IMR-90 (cell line): ENCODE results near the gene ITGA2. TPM values are rescaled to one million over a fixed set of nuclear protein-coding genes. Genes with fewer than 3 reads are reported as not detected.

Experiments used
- ATAC-seq: fragments of 200-7000 bp; cut with Tn5 transposase; 2 replicates; pipeline ENCODE4 v1.9.1; 2020; ENCODE audit warnings: low read depth, mild to moderate bottlenecking, moderate library complexity
- BruUV-seq: library from RNA; stranded (reverse); fragments of 400-500 nt; replicated peaks from 2 replicates; lab custom pipeline; 2021; lab: Mats Ljungman, UMichigan
- CTCF ChIA-PET: fragments of 300-600 bp; formaldehyde crosslinking; extraction: SDS; loops from one replicate; lab custom pipeline; 2021; ENCODE audit warnings: antibody characterized with exemption; lab: Yijun Ruan, JAX
- POLR2A ChIA-PET: fragments of 300-600 bp; sonication (Branson Sonifier 250); formaldehyde crosslinking; loops from one replicate; lab custom pipeline; 2022; ENCODE audit warnings: antibody characterized with exemption; ENCODE audit not compliant: unreplicated experiment; lab: Charles Lee
- DNase-seq: peaks from one replicate; pipeline ENCODE4 v3.0.0; 2013
- H2AFZ ChIP-seq: replicated peaks from 2 replicates; pipeline ENCODE3; 2013; ENCODE audit warnings: low read length, mild to moderate bottlenecking; ENCODE audit not compliant: poor library complexity
- H2AK5ac ChIP-seq: 2 replicates; pipeline ENCODE4 v1.6.1; 2013; ENCODE audit warnings: low read depth, low read length, inconsistent platforms
- H2AK9ac ChIP-seq: replicated peaks from 2 replicates; pipeline ENCODE3; 2013; ENCODE audit warnings: mild to moderate bottlenecking, low read depth, low read length, moderate library complexity; ENCODE audit not compliant: poor library complexity
- H2BK120ac ChIP-seq: 2 replicates; pipeline ENCODE4 v1.6.1; 2013; ENCODE audit warnings: low read depth, low read length, inconsistent platforms
- H2BK15ac ChIP-seq: 3 replicates; pipeline ENCODE4 v1.6.1; 2013; ENCODE audit warnings: low read depth, low read length, inconsistent platforms
- H2BK20ac ChIP-seq: 2 replicates; pipeline ENCODE4 v1.6.1; 2013; ENCODE audit warnings: low read depth, mild to moderate bottlenecking, inconsistent platforms, low read length, moderate library complexity
- H2BK5ac ChIP-seq: 2 replicates; pipeline ENCODE4 v1.6.1; 2013; ENCODE audit warnings: mild to moderate bottlenecking, low read depth, low read length, inconsistent platforms; ENCODE audit not compliant: poor library complexity, severe bottlenecking
- H3K14ac ChIP-seq: replicated peaks from 2 replicates; pipeline ENCODE4 v1.6.1; 2013; ENCODE audit warnings: low read depth, low read length, inconsistent platforms
- H3K18ac ChIP-seq: 2 replicates; pipeline ENCODE4 v1.6.1; 2013; ENCODE audit warnings: low read depth, low read length, control low read depth
- H3K23ac ChIP-seq: 2 replicates; pipeline ENCODE4 v1.6.1; 2013; ENCODE audit warnings: low read depth, low read length, inconsistent platforms
- H3K27ac ChIP-seq: 2 replicates; pipeline ENCODE4 v1.5.1; 2013; ENCODE audit warnings: mild to moderate bottlenecking, control low read depth, low read length; ENCODE audit not compliant: insufficient read depth
- H3K27me3 ChIP-seq: 2 replicates; pipeline ENCODE4 v1.6.1; 2013; ENCODE audit warnings: low read length; ENCODE audit not compliant: control insufficient read depth, insufficient read depth
- H3K36me3 ChIP-seq: 2 replicates; pipeline ENCODE4 v1.6.1; 2013; ENCODE audit warnings: low read length, mixed read lengths; ENCODE audit not compliant: control insufficient read depth, insufficient read depth
- H3K4ac ChIP-seq: 2 replicates; pipeline ENCODE4 v1.6.1; 2013; ENCODE audit warnings: low read depth, low read length, inconsistent platforms
- H3K4me1 ChIP-seq: 2 replicates; pipeline ENCODE4 v1.6.1; 2013; ENCODE audit warnings: low read length, mixed read lengths; ENCODE audit not compliant: control insufficient read depth, insufficient read depth
- H3K4me2 ChIP-seq: 2 replicates; pipeline ENCODE4 v1.6.1; 2013; ENCODE audit warnings: low read depth, mild to moderate bottlenecking, control low read depth, low read length, moderate library complexity
- H3K4me3 ChIP-seq: 2 replicates; pipeline ENCODE4 v1.5.1; 2013; ENCODE audit warnings: low read depth, mild to moderate bottlenecking, control low read depth, low read length, moderate library complexity; ENCODE audit not compliant: insufficient read depth
- H3K56ac ChIP-seq: 2 replicates; pipeline ENCODE4 v1.6.1; 2013; ENCODE audit warnings: low read length, inconsistent platforms; ENCODE audit not compliant: insufficient read depth; ENCODE audit errors: extremely low read depth
- H3K79me1 ChIP-seq, 2 experiments: 2 replicates each; pipeline ENCODE4 v1.6.1; 2013; ENCODE audit warnings: low read length in 2 of 2, inconsistent platforms in 1 of 2, low read depth in 1 of 2
- H3K9ac ChIP-seq: 2 replicates; pipeline ENCODE4 v1.6.1; 2013; ENCODE audit warnings: low read depth, low read length, control low read depth
- H3K9me1 ChIP-seq: 2 replicates; pipeline ENCODE4 v1.6.1; 2013; ENCODE audit warnings: low read length, inconsistent platforms; ENCODE audit not compliant: insufficient read depth
- H3K9me3 ChIP-seq: 2 replicates; pipeline ENCODE4 v1.6.1; 2013; ENCODE audit warnings: low read length; ENCODE audit not compliant: control insufficient read depth, insufficient read depth
- H4K20me1 ChIP-seq: 2 replicates; pipeline ENCODE4 v1.6.1; 2013; ENCODE audit warnings: low read length, inconsistent platforms; ENCODE audit not compliant: insufficient read depth
- H4K5ac ChIP-seq: 2 replicates; pipeline ENCODE4 v1.6.1; 2013; ENCODE audit warnings: mild to moderate bottlenecking, low read depth, low read length, control low read depth
- H4K8ac ChIP-seq, 2 experiments: 2 replicates each; pipeline ENCODE4 v1.6.1; 2013; ENCODE audit warnings: low read depth in 2 of 2, low read length in 2 of 2, control low read depth in 1 of 2, inconsistent platforms in 1 of 2
- H4K91ac ChIP-seq: 2 replicates; pipeline ENCODE4 v1.6.1; 2013; ENCODE audit warnings: low read depth, low read length, inconsistent platforms; ENCODE audit not compliant: insufficient read depth
- BHLHE40 ChIP-seq: fragments of 150-350 bp; IDR thresholded peaks from 2 replicates; pipeline ENCODE4 v1.6.1; 2016; ENCODE audit warnings: mild to moderate bottlenecking, low read depth, low read length
- CEBPB ChIP-seq: IDR thresholded peaks from 2 replicates; pipeline ENCODE4 v1.6.1; 2012; ENCODE audit warnings: low read depth, low read length, improper control_type of control experiment
- CTCF ChIP-seq: conservative IDR thresholded peaks from 2 replicates; pipeline ENCODE4 v1.5.1; 2012; ENCODE audit warnings: mild to moderate bottlenecking, low read depth, low read length, improper control_type of control experiment
- ELK1 ChIP-seq: fragments of 150-350 bp; IDR thresholded peaks from 2 replicates; pipeline ENCODE4 v1.6.1; 2016; ENCODE audit warnings: low read depth, mild to moderate bottlenecking, low read length, moderate library complexity, borderline replicate concordance
- FOS ChIP-seq: fragments of 150-350 bp; IDR thresholded peaks from 2 replicates; pipeline ENCODE4 v1.6.1; 2016; ENCODE audit warnings: low read depth, low read length
- MAFK ChIP-seq: IDR thresholded peaks from 2 replicates; pipeline ENCODE4 v1.6.1; 2012; ENCODE audit warnings: low read depth, low read length, improper control_type of control experiment
- MAZ ChIP-seq: IDR thresholded peaks from 2 replicates; pipeline ENCODE4 v1.6.1; 2012; ENCODE audit warnings: low read depth, mild to moderate bottlenecking, low read length, improper control_type of control experiment, moderate library complexity, borderline replicate concordance
- MXI1 ChIP-seq: IDR thresholded peaks from 2 replicates; pipeline ENCODE4 v1.6.1; 2012; ENCODE audit warnings: low read depth, mild to moderate bottlenecking, low read length, moderate library complexity, borderline replicate concordance
- NFE2L2 ChIP-seq: fragments of 150-350 bp; IDR thresholded peaks from 2 replicates; pipeline ENCODE4 v1.6.1; 2016; ENCODE audit warnings: low read depth, mild to moderate bottlenecking, low read length
- POLR2A ChIP-seq: IDR thresholded peaks from 2 replicates; pipeline ENCODE4 v1.6.1; 2012; ENCODE audit warnings: mild to moderate bottlenecking, low read depth, low read length
- RAD21 ChIP-seq: IDR thresholded peaks from 2 replicates; pipeline ENCODE4 v1.6.1; 2012; ENCODE audit warnings: low read length, improper control_type of control experiment
- RCOR1 ChIP-seq: IDR thresholded peaks from 2 replicates; pipeline ENCODE4 v1.6.1; 2012; ENCODE audit warnings: mild to moderate bottlenecking, low read length, improper control_type of control experiment; ENCODE audit not compliant: insufficient replicate concordance
- RFX5 ChIP-seq: IDR thresholded peaks from 2 replicates; pipeline ENCODE4 v1.8.0; 2012; ENCODE audit warnings: low read depth, mild to moderate bottlenecking, low read length, moderate library complexity
- SMC3 ChIP-seq: fragments of 150-350 bp; IDR thresholded peaks from 2 replicates; pipeline ENCODE4 v1.6.1; 2016; ENCODE audit warnings: low read depth, mild to moderate bottlenecking, antibody characterized with exemption, low read length, moderate library complexity
- USF2 ChIP-seq: fragments of 150-350 bp; IDR thresholded peaks from 2 replicates; pipeline ENCODE4 v1.6.1; 2017; ENCODE audit warnings: mild to moderate bottlenecking, antibody characterized with exemption, low read length, low read depth
- WGBS, 2 experiments: methylation state at CpG; one replicate each; pipeline versions ENCODE4 v1.1.5 to v1.1.7; 2013; ENCODE audit warnings: missing lambda C conversion rate in 2 of 2; ENCODE audit not compliant: insufficient read length in 1 of 2; ENCODE audit errors: extremely low coverage in 2 of 2; 5-methylcytosine and 5-hydroxymethylcytosine counted together
- dilution Hi-C: fragments of 300-500 bp; cut with HindIII; formaldehyde crosslinking; loops from one replicate; pipeline ENCODE4 v1.14.3; 2018; ENCODE audit warnings: low sequenced_read_pairs; ENCODE audit not compliant: unreplicated experiment
- in situ Hi-C: fragments of 300-500 bp; cut with MboI; formaldehyde crosslinking; loops from 3 replicates; pipeline ENCODE4 v1.14.3; 2019; ENCODE audit warnings: low sequenced_read_pairs, inconsistent platforms, mixed read lengths
- intact Hi-C: fragments of 100-400 bp; cut with micrococcal nuclease; formaldehyde crosslinking; loops from 2 replicates; pipeline ENCODE4 v1.10.0; 2022
- polyA plus RNA-seq, 3 experiments: library from polyadenylated mRNA; depleted of rRNA; stranded (reverse); fragments of >200 nt; gene quantifications; 2 replicates each; pipeline ENCODE4 v1.2.3, GENCODE V29; 2012; ENCODE audit warnings: low replicate concordance in 1 of 3
- total RNA-seq: library from RNA; depleted of rRNA; stranded (reverse); fragments of >200 nt; gene quantifications from 2 replicates; pipeline ENCODE4 v1.2.3, GENCODE V29; 2012

ITGA2 gene
- total and polyA plus RNA-seq, 2 of the 4 experiments (the other 2 are of a cell fraction), result 23.3 to 93.4 TPM

- intact Hi-C loops, result no loop called here
- in situ Hi-C loops, result no loop called here
- BruUV-seq, result no TSS peak
- H4K91ac ChIP-seq, result peak overlapping the region; percentile 43
- WGBS, 2 experiments, result no CpG with 5 or more reads among the region's 5 CpGs
- peaks cover 32 to 77% of the 10 kb centered on the region in 2 experiments for H3K79me1 ChIP-seq
- ChIA-PET POLR2A (interaction anchor here (0.6 kb wide), 1 partner anchor 27 kb away, joined by 4 read pairs; no protein-coding TSS in a partner anchor), CTCF (no interaction called here)
- peak overlapping the region; percentile 73 for H3K14ac ChIP-seq
- H3K36me3 ChIP-seq, result no peaks in the 10 kb centered on the region
- no peak overlapping the region; the same call in 1 of the 2 replicates for H3K4me2 ChIP-seq
- peak overlapping the region; percentile 85 for H2BK120ac ChIP-seq
- no peak overlapping the region for H3K9ac ChIP-seq
- no peaks in the 10 kb centered on the region for H3K9me3 ChIP-seq
- dilution Hi-C loops, result no loop called here
- no peak overlapping the region for H3K4me3 ChIP-seq
- peak overlapping the region; percentile 93 for H3K23ac ChIP-seq
- peak overlapping the region; percentile 21 for H2AK9ac ChIP-seq
- DNase-seq, result no peak
- ATAC-seq, result no peak
- peak overlapping the region; percentile 15 for H3K27ac ChIP-seq
- peaks cover 16% of the 10 kb centered on the region for H3K9me1 ChIP-seq
- peak overlapping the region; percentile 85; the same call in 2 of the 3 replicates for H2BK15ac ChIP-seq
- H3K18ac ChIP-seq, result peak overlapping the region; percentile 58
- H2BK20ac ChIP-seq, result peak overlapping the region; percentile 88
- H3K4ac ChIP-seq, result peak overlapping the region; percentile 93
- H3K56ac ChIP-seq, result peak overlapping the region; percentile 37; the same call in 1 of the 2 replicates
- H4K20me1 ChIP-seq, result no peaks in the 10 kb centered on the region
- H4K8ac ChIP-seq, result peak overlapping the region; percentile 5 to 82; a peak in 1 of 4 replicates
- peaks cover 14% of the 10 kb centered on the region for H3K4me1 ChIP-seq
- peak overlapping the region; percentile 66 for H4K5ac ChIP-seq
- no peaks in the 10 kb centered on the region for H3K27me3 ChIP-seq
- H2AK5ac ChIP-seq, result peak overlapping the region; percentile 97
- peak overlapping the region; percentile 47 for H2AFZ ChIP-seq
- H2BK5ac ChIP-seq, result peak overlapping the region; percentile 86
- TF ChIP-seq NFE2L2 (no peak), RCOR1 (no peak), RAD21 (no peak), FOS (no peak), BHLHE40 (no peak), SMC3 (no peak), CTCF (no peak), RFX5 (no peak), CEBPB (no peak), POLR2A (no peak), MAZ (no peak), MXI1 (no peak), USF2 (no peak), MAFK (no peak), ELK1 (no peak)
These were observed 49.2 kb downstream of the ITGA2 start for GRCh38 chr5:53038196-53038847.
